Measurements from ENCODE around the gene CP. TPM values are rescaled to one million over a fixed set of nuclear protein-coding genes. Genes with fewer than 3 reads are reported as not detected.

CP gene
- total RNA-seq, 1 donor from 2014 or later, result 1.0 TPM

DNA sequence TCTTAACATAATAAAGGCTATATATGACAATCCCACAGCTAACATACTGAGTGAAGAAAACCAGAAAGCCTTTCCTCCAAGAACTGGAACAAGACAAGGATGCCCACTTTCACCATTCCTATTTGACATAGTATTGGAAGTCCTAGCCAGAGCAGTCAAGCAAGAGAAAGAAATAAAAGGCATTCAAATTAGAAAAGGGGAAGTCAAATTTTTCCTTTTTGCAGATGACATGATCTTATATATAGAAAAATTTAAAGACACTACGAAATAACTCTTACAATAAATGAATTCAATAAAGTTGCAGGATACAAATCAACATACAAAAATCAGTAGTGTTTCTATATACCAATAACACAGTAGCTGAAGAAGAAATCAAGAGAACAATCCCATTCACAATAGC, 42.2 kb upstream of the CP start:
- TF ChIP-seq, protein P1, sequence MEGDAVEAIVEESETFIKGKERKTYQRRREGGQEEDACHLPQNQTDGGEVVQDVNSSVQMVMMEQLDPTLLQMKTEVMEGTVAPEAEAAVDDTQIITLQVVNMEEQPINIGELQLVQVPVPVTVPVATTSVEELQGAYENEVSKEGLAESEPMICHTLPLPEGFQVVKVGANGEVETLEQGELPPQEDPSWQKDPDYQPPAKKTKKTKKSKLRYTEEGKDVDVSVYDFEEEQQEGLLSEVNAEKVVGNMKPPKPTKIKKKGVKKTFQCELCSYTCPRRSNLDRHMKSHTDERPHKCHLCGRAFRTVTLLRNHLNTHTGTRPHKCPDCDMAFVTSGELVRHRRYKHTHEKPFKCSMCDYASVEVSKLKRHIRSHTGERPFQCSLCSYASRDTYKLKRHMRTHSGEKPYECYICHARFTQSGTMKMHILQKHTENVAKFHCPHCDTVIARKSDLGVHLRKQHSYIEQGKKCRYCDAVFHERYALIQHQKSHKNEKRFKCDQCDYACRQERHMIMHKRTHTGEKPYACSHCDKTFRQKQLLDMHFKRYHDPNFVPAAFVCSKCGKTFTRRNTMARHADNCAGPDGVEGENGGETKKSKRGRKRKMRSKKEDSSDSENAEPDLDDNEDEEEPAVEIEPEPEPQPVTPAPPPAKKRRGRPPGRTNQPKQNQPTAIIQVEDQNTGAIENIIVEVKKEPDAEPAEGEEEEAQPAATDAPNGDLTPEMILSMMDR (IDR thresholded peaks at IDR 0.05; ENCODE audit: unreplicated experiment), result no peak
- peaks cover 5% of the 10 kb centered on the region for H3K9me3 Mint-ChIP-seq (ENCODE audit: low read depth)
- H3K4me1 Mint-ChIP-seq (ENCODE audit: low read depth), result no peaks in the 10 kb centered on the region
- no peak overlapping the region for H3K27ac Mint-ChIP-seq
- H3K36me3 Mint-ChIP-seq (ENCODE audit: insufficient read depth), result no peaks in the 10 kb centered on the region
- no peak for DNase-seq (ENCODE audit: low spot score, unreplicated experiment)
- no peaks in the 10 kb centered on the region for H3K27me3 Mint-ChIP-seq
- no peak overlapping the region for H3K4me3 Mint-ChIP-seq (ENCODE audit: low read depth)

DNA sequence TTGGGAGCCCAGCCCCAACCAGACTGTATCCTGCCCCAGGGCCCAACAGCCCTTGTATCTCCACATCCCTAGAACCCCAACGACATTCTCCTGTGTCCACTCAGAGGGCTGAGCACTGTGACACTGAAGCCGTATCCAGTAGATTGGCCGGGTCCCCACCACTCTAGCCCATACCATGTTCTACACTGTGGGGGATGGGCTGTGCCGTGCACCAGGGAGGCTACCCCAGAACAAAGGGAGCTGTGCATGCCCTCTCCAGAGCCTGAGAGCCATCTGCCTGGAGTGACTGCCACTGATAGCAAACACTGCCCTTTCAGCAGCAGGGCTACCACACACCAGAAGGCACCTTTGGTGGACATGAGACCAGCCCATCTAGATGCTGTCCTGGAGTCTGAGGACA, 37.1 kb upstream of the CP start:
- Mint-ChIP-seq H3K4me1 (ENCODE audit: low read depth) (no peaks in the 10 kb centered on the region), H3K27ac (no peak overlapping the region), H3K36me3 (ENCODE audit: insufficient read depth) (no peaks in the 10 kb centered on the region), H3K9me3 (ENCODE audit: low read depth) (peaks cover 5% of the 10 kb centered on the region), H3K27me3 (no peaks in the 10 kb centered on the region), H3K4me3 (ENCODE audit: low read depth) (no peak overlapping the region)
- TF ChIP-seq, protein P1 (IDR thresholded peaks at IDR 0.05; ENCODE audit: unreplicated experiment), result no peak
- no peak for DNase-seq (ENCODE audit: low spot score, unreplicated experiment)

DNA sequence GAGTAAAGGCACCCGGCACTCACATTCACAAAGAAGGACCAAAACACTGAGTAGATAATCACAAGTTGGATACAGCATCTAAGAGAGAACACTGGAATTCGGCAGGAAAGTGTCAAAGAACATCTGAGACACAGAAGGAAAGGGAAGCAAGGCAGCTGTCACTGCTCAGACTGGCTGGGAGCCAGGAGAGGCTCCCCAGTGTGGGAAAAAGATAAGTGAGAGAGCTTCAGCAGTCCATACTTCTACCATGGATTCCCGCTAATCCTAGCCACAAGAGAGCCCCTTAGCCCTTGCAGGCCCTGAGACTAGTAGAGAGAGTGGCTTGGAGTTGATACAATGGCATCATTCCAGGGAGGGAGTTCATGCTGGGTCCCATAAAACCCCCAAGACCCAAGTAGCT, 36.7 kb upstream of the CP start:
- DNase-seq (ENCODE audit: low spot score, unreplicated experiment), result no peak
- Mint-ChIP-seq H3K9me3 (ENCODE audit: low read depth) (peaks cover 5% of the 10 kb centered on the region), H3K27me3 (no peaks in the 10 kb centered on the region), H3K4me1 (ENCODE audit: low read depth) (no peaks in the 10 kb centered on the region), H3K27ac (no peak overlapping the region), H3K36me3 (ENCODE audit: insufficient read depth) (no peaks in the 10 kb centered on the region), H3K4me3 (ENCODE audit: low read depth) (no peak overlapping the region)
- TF ChIP-seq, protein P1 (IDR thresholded peaks at IDR 0.05; ENCODE audit: unreplicated experiment), result no peak

DNA sequence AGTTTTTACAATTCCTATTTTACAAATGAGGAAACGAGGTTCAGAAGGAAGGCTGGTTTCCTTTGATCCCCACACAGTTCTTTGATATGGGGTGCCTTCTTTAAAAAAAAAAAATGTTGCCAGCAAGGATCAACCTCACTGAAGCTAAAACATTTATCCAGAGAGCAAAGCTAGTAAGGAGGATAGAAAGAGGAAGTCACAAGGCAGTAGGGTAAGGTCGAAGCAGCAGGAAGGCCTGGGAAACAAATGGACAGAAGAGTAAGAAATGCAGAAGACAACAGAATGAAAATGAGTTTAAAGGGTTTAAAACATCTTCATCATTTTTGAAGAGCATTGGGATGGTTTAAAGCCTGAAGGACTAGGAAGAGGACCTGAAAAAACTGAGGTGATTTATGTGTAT, 30.6 kb upstream of the CP start:
- H3K4me3 Mint-ChIP-seq (ENCODE audit: low read depth), result no peak overlapping the region
- H3K4me1 Mint-ChIP-seq (ENCODE audit: low read depth), result peaks cover 16% of the 10 kb centered on the region
- DNase-seq (ENCODE audit: low spot score, unreplicated experiment), result no peak
- no peaks in the 10 kb centered on the region for H3K27me3 Mint-ChIP-seq
- H3K36me3 Mint-ChIP-seq (ENCODE audit: insufficient read depth), result no peaks in the 10 kb centered on the region
- H3K27ac Mint-ChIP-seq, result no peak overlapping the region
- H3K9me3 Mint-ChIP-seq (ENCODE audit: low read depth), result peaks cover 3% of the 10 kb centered on the region
- TF ChIP-seq, protein P1 (IDR thresholded peaks at IDR 0.05; ENCODE audit: unreplicated experiment), result no peak

DNA sequence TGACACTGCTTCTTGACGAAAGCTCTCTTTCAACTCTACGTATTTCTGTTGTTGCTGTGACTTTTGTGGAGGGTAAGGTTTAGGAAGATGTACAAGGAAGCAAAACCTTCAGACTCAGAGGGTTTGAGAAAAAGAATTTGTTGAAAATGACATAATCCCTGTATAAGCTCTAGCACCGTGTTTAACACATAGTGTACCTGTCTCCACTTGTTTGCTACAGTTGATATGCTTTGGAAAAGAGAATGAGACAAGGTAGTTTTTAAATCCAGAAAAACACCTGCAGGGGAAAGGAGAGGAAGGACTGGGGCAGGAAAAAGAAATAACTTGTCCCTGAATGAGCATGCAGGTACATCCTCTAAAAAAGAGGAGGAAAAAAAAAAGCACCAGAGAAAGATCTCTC, 29.6 kb upstream of the CP start:
- TF ChIP-seq, protein P1 (IDR thresholded peaks at IDR 0.05; ENCODE audit: unreplicated experiment), result no peak
- DNase-seq (ENCODE audit: low spot score, unreplicated experiment), result no peak
- Mint-ChIP-seq H3K9me3 (ENCODE audit: low read depth) (peaks cover 3% of the 10 kb centered on the region), H3K4me1 (ENCODE audit: low read depth) (peaks cover 24% of the 10 kb centered on the region), H3K4me3 (ENCODE audit: low read depth) (no peak overlapping the region), H3K27me3 (no peaks in the 10 kb centered on the region), H3K27ac (no peak overlapping the region), H3K36me3 (ENCODE audit: insufficient read depth) (no peaks in the 10 kb centered on the region)

All from progenitor cell of endocrine pancreas (in vitro differentiated cells).